IMR-90 (cell line): Measurements from ENCODE around the gene EIF1AD. TPM values are rescaled to one million over a fixed set of nuclear protein-coding genes. Genes with fewer than 3 reads are reported as not detected.

ENCODE experiments used
- ATAC-seq: fragments of 200-7000 bp; cut with Tn5 transposase; 2 replicates; pipeline ENCODE4 v1.9.1; 2020; ENCODE audit warnings: low read depth, mild to moderate bottlenecking, moderate library complexity
- BruUV-seq: library from RNA; stranded (reverse); fragments of 400-500 nt; replicated peaks from 2 replicates; lab custom pipeline; 2021; lab: Mats Ljungman, UMichigan
- CTCF ChIA-PET: fragments of 300-600 bp; formaldehyde crosslinking; extraction: SDS; loops from one replicate; lab custom pipeline; 2021; ENCODE audit warnings: antibody characterized with exemption; lab: Yijun Ruan, JAX
- POLR2A ChIA-PET: fragments of 300-600 bp; sonication (Branson Sonifier 250); formaldehyde crosslinking; loops from one replicate; lab custom pipeline; 2022; ENCODE audit warnings: antibody characterized with exemption; ENCODE audit not compliant: unreplicated experiment; lab: Charles Lee
- DNase-seq: peaks from one replicate; pipeline ENCODE4 v3.0.0; 2013
- H2AFZ ChIP-seq: replicated peaks from 2 replicates; pipeline ENCODE3; 2013; ENCODE audit warnings: low read length, mild to moderate bottlenecking; ENCODE audit not compliant: poor library complexity
- H2AK5ac ChIP-seq: 2 replicates; pipeline ENCODE4 v1.6.1; 2013; ENCODE audit warnings: low read depth, low read length, inconsistent platforms
- H2AK9ac ChIP-seq: replicated peaks from 2 replicates; pipeline ENCODE3; 2013; ENCODE audit warnings: mild to moderate bottlenecking, low read depth, low read length, moderate library complexity; ENCODE audit not compliant: poor library complexity
- H2BK120ac ChIP-seq: 2 replicates; pipeline ENCODE4 v1.6.1; 2013; ENCODE audit warnings: low read depth, low read length, inconsistent platforms
- H2BK15ac ChIP-seq: 3 replicates; pipeline ENCODE4 v1.6.1; 2013; ENCODE audit warnings: low read depth, low read length, inconsistent platforms
- H2BK20ac ChIP-seq: 2 replicates; pipeline ENCODE4 v1.6.1; 2013; ENCODE audit warnings: low read depth, mild to moderate bottlenecking, inconsistent platforms, low read length, moderate library complexity
- H2BK5ac ChIP-seq: 2 replicates; pipeline ENCODE4 v1.6.1; 2013; ENCODE audit warnings: mild to moderate bottlenecking, low read depth, low read length, inconsistent platforms; ENCODE audit not compliant: poor library complexity, severe bottlenecking
- H3K14ac ChIP-seq: replicated peaks from 2 replicates; pipeline ENCODE4 v1.6.1; 2013; ENCODE audit warnings: low read depth, low read length, inconsistent platforms
- H3K18ac ChIP-seq: 2 replicates; pipeline ENCODE4 v1.6.1; 2013; ENCODE audit warnings: low read depth, low read length, control low read depth
- H3K23ac ChIP-seq: 2 replicates; pipeline ENCODE4 v1.6.1; 2013; ENCODE audit warnings: low read depth, low read length, inconsistent platforms
- H3K27ac ChIP-seq: 2 replicates; pipeline ENCODE4 v1.5.1; 2013; ENCODE audit warnings: mild to moderate bottlenecking, control low read depth, low read length; ENCODE audit not compliant: insufficient read depth
- H3K27me3 ChIP-seq: 2 replicates; pipeline ENCODE4 v1.6.1; 2013; ENCODE audit warnings: low read length; ENCODE audit not compliant: control insufficient read depth, insufficient read depth
- H3K36me3 ChIP-seq: 2 replicates; pipeline ENCODE4 v1.6.1; 2013; ENCODE audit warnings: low read length, mixed read lengths; ENCODE audit not compliant: control insufficient read depth, insufficient read depth
- H3K4ac ChIP-seq: 2 replicates; pipeline ENCODE4 v1.6.1; 2013; ENCODE audit warnings: low read depth, low read length, inconsistent platforms
- H3K4me1 ChIP-seq: 2 replicates; pipeline ENCODE4 v1.6.1; 2013; ENCODE audit warnings: low read length, mixed read lengths; ENCODE audit not compliant: control insufficient read depth, insufficient read depth
- H3K4me2 ChIP-seq: 2 replicates; pipeline ENCODE4 v1.6.1; 2013; ENCODE audit warnings: low read depth, mild to moderate bottlenecking, control low read depth, low read length, moderate library complexity
- H3K4me3 ChIP-seq: 2 replicates; pipeline ENCODE4 v1.5.1; 2013; ENCODE audit warnings: low read depth, mild to moderate bottlenecking, control low read depth, low read length, moderate library complexity; ENCODE audit not compliant: insufficient read depth
- H3K56ac ChIP-seq: 2 replicates; pipeline ENCODE4 v1.6.1; 2013; ENCODE audit warnings: low read length, inconsistent platforms; ENCODE audit not compliant: insufficient read depth; ENCODE audit errors: extremely low read depth
- H3K79me1 ChIP-seq, 2 experiments: 2 replicates each; pipeline ENCODE4 v1.6.1; 2013; ENCODE audit warnings: low read length in 2 of 2, inconsistent platforms in 1 of 2, low read depth in 1 of 2
- H3K9ac ChIP-seq: 2 replicates; pipeline ENCODE4 v1.6.1; 2013; ENCODE audit warnings: low read depth, low read length, control low read depth
- H3K9me1 ChIP-seq: 2 replicates; pipeline ENCODE4 v1.6.1; 2013; ENCODE audit warnings: low read length, inconsistent platforms; ENCODE audit not compliant: insufficient read depth
- H3K9me3 ChIP-seq: 2 replicates; pipeline ENCODE4 v1.6.1; 2013; ENCODE audit warnings: low read length; ENCODE audit not compliant: control insufficient read depth, insufficient read depth
- H4K20me1 ChIP-seq: 2 replicates; pipeline ENCODE4 v1.6.1; 2013; ENCODE audit warnings: low read length, inconsistent platforms; ENCODE audit not compliant: insufficient read depth
- H4K5ac ChIP-seq: 2 replicates; pipeline ENCODE4 v1.6.1; 2013; ENCODE audit warnings: mild to moderate bottlenecking, low read depth, low read length, control low read depth
- H4K8ac ChIP-seq, 2 experiments: 2 replicates each; pipeline ENCODE4 v1.6.1; 2013; ENCODE audit warnings: low read depth in 2 of 2, low read length in 2 of 2, control low read depth in 1 of 2, inconsistent platforms in 1 of 2
- H4K91ac ChIP-seq: 2 replicates; pipeline ENCODE4 v1.6.1; 2013; ENCODE audit warnings: low read depth, low read length, inconsistent platforms; ENCODE audit not compliant: insufficient read depth
- BHLHE40 ChIP-seq: fragments of 150-350 bp; IDR thresholded peaks from 2 replicates; pipeline ENCODE4 v1.6.1; 2016; ENCODE audit warnings: mild to moderate bottlenecking, low read depth, low read length
- CEBPB ChIP-seq: IDR thresholded peaks from 2 replicates; pipeline ENCODE4 v1.6.1; 2012; ENCODE audit warnings: low read depth, low read length, improper control_type of control experiment
- FOS ChIP-seq: fragments of 150-350 bp; IDR thresholded peaks from 2 replicates; pipeline ENCODE4 v1.6.1; 2016; ENCODE audit warnings: low read depth, low read length
- MAFK ChIP-seq: IDR thresholded peaks from 2 replicates; pipeline ENCODE4 v1.6.1; 2012; ENCODE audit warnings: low read depth, low read length, improper control_type of control experiment
- MAZ ChIP-seq: IDR thresholded peaks from 2 replicates; pipeline ENCODE4 v1.6.1; 2012; ENCODE audit warnings: low read depth, mild to moderate bottlenecking, low read length, improper control_type of control experiment, moderate library complexity, borderline replicate concordance
- MXI1 ChIP-seq: IDR thresholded peaks from 2 replicates; pipeline ENCODE4 v1.6.1; 2012; ENCODE audit warnings: low read depth, mild to moderate bottlenecking, low read length, moderate library complexity, borderline replicate concordance
- POLR2A ChIP-seq: IDR thresholded peaks from 2 replicates; pipeline ENCODE4 v1.6.1; 2012; ENCODE audit warnings: mild to moderate bottlenecking, low read depth, low read length
- RAD21 ChIP-seq: IDR thresholded peaks from 2 replicates; pipeline ENCODE4 v1.6.1; 2012; ENCODE audit warnings: low read length, improper control_type of control experiment
- RFX5 ChIP-seq: IDR thresholded peaks from 2 replicates; pipeline ENCODE4 v1.8.0; 2012; ENCODE audit warnings: low read depth, mild to moderate bottlenecking, low read length, moderate library complexity
- WGBS, 2 experiments: methylation state at CpG; one replicate each; pipeline versions ENCODE4 v1.1.5 to v1.1.7; 2013; ENCODE audit warnings: missing lambda C conversion rate in 2 of 2; ENCODE audit not compliant: insufficient read length in 1 of 2; ENCODE audit errors: extremely low coverage in 2 of 2; 5-methylcytosine and 5-hydroxymethylcytosine counted together
- dilution Hi-C: fragments of 300-500 bp; cut with HindIII; formaldehyde crosslinking; loops from one replicate; pipeline ENCODE4 v1.14.3; 2018; ENCODE audit warnings: low sequenced_read_pairs; ENCODE audit not compliant: unreplicated experiment
- in situ Hi-C: fragments of 300-500 bp; cut with MboI; formaldehyde crosslinking; loops from 3 replicates; pipeline ENCODE4 v1.14.3; 2019; ENCODE audit warnings: low sequenced_read_pairs, inconsistent platforms, mixed read lengths
- intact Hi-C: fragments of 100-400 bp; cut with micrococcal nuclease; formaldehyde crosslinking; loops from 2 replicates; pipeline ENCODE4 v1.10.0; 2022
- polyA plus RNA-seq, 3 experiments: library from polyadenylated mRNA; depleted of rRNA; stranded (reverse); fragments of >200 nt; gene quantifications; 2 replicates each; pipeline ENCODE4 v1.2.3, GENCODE V29; 2012; ENCODE audit warnings: low replicate concordance in 1 of 3
- total RNA-seq: library from RNA; depleted of rRNA; stranded (reverse); fragments of >200 nt; gene quantifications from 2 replicates; pipeline ENCODE4 v1.2.3, GENCODE V29; 2012
- TF ChIP-seq, protein P1 (sequence below): conservative IDR thresholded peaks from 2 replicates; pipeline ENCODE4 v1.5.1; 2012; ENCODE audit warnings: mild to moderate bottlenecking, low read depth, low read length, improper control_type of control experiment
- TF ChIP-seq, protein P2 (sequence below): fragments of 150-350 bp; IDR thresholded peaks from 2 replicates; pipeline ENCODE4 v1.6.1; 2017; ENCODE audit warnings: mild to moderate bottlenecking, antibody characterized with exemption, low read length, low read depth

The EIF1AD gene
- total and polyA plus RNA-seq, 2 of the 4 experiments (the other 2 are of a cell fraction), result 32.5 to 62.6 TPM

DNA sequence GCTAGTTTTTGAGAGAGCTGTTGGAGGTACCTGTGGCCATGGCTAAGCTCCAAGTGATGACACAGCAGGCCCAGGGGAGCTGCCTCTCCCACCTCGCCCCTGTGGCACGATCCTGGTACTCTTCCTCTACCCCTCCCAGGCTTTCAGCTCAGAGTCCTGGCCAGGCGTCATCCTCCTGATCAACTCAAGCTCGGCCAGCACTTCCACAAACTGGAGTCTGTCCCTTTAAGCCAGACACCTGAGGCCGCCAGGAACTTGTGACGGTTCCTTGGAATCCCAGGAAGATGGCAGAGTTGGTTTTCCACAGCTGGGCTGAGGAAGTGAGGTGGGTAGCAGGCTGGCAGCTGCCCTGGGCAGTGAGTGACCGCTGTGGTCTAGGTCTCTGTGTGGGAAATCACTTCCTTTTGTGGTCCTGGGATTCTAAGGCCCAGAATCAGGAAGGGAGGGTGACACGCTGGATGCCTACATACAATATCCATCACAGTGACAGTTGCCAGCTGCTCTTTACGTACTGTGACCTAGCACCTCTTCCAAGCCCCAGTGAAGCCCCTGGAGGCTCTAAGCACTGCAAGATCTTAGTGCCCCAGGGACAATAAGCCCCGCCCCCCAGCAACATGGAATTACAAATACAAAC lies 6.6 kb upstream of the EIF1AD start (continued):
- TF ChIP-seq, protein P1, sequence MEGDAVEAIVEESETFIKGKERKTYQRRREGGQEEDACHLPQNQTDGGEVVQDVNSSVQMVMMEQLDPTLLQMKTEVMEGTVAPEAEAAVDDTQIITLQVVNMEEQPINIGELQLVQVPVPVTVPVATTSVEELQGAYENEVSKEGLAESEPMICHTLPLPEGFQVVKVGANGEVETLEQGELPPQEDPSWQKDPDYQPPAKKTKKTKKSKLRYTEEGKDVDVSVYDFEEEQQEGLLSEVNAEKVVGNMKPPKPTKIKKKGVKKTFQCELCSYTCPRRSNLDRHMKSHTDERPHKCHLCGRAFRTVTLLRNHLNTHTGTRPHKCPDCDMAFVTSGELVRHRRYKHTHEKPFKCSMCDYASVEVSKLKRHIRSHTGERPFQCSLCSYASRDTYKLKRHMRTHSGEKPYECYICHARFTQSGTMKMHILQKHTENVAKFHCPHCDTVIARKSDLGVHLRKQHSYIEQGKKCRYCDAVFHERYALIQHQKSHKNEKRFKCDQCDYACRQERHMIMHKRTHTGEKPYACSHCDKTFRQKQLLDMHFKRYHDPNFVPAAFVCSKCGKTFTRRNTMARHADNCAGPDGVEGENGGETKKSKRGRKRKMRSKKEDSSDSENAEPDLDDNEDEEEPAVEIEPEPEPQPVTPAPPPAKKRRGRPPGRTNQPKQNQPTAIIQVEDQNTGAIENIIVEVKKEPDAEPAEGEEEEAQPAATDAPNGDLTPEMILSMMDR, result no peak

GRCh38 chr11:66008095-66008467 lies 6.1 kb upstream of the EIF1AD start:
- H2AFZ ChIP-seq, result no peak overlapping the region
- ATAC-seq (no peak), DNase-seq (no peak)
- no peak overlapping the region for H3K14ac ChIP-seq
- H3K4me1 ChIP-seq, result no peaks in the 10 kb centered on the region; the same call in none of the 2 replicates
- peaks cover 13% of the 10 kb centered on the region for H3K27me3 ChIP-seq
- no peak overlapping the region for H2AK5ac ChIP-seq
- H3K79me1 ChIP-seq, result peaks cover 10 to 12% of the 10 kb centered on the region in 2 experiments; a peak in 3 of 4 replicates
- no peak overlapping the region for H3K27ac ChIP-seq
- POLR2A ChIA-PET, result no interaction called here
- peaks cover 7% of the 10 kb centered on the region; the same call in 1 of the 2 replicates for H3K36me3 ChIP-seq
- no peak overlapping the region for H4K5ac ChIP-seq
- H2AK9ac ChIP-seq, result no peak overlapping the region
- H3K9ac ChIP-seq, result no peak overlapping the region
- H3K4ac ChIP-seq, result no peak overlapping the region
- no peak overlapping the region for H3K56ac ChIP-seq
- WGBS, 2 experiments, result no CpG with 5 or more reads among the region's 2 CpGs
- H2BK20ac ChIP-seq, result no peak overlapping the region
- dilution Hi-C loops (no loop called here), in situ Hi-C loops (no loop called here), intact Hi-C loops (no loop called here)
- no peaks in the 10 kb centered on the region for H3K9me3 ChIP-seq
- 0 out of 2 replicates have a peak, but pooled peaks cover 3% of the 10 kb centered on the region for H3K9me1 ChIP-seq
- CTCF ChIA-PET, result no interaction called here
- H4K8ac ChIP-seq, result no peak overlapping the region
- no peak overlapping the region for H2BK15ac ChIP-seq
- no peak overlapping the region for H3K23ac ChIP-seq
- no peak overlapping the region for H3K4me3 ChIP-seq
- H3K4me2 ChIP-seq, result no peak overlapping the region
- H3K18ac ChIP-seq, result no peak overlapping the region
- BruUV-seq, result no TSS peak
- H2BK5ac ChIP-seq, result no peak overlapping the region
- no peaks in the 10 kb centered on the region for H4K20me1 ChIP-seq
- H2BK120ac ChIP-seq, result no peak overlapping the region
- no peak overlapping the region for H4K91ac ChIP-seq
- TF ChIP-seq CEBPB (no peak), FOS (no peak), POLR2A (no peak), RAD21 (no peak), RFX5 (no peak), MAZ (no peak), BHLHE40 (no peak), MXI1 (no peak), MAFK (no peak)
- TF ChIP-seq, protein P1, result no peak
- TF ChIP-seq, protein P2, sequence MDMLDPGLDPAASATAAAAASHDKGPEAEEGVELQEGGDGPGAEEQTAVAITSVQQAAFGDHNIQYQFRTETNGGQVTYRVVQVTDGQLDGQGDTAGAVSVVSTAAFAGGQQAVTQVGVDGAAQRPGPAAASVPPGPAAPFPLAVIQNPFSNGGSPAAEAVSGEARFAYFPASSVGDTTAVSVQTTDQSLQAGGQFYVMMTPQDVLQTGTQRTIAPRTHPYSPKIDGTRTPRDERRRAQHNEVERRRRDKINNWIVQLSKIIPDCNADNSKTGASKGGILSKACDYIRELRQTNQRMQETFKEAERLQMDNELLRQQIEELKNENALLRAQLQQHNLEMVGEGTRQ, result no peak
